H1 (cell line): ENCODE measurements around the gene POU2F1. TPM values are rescaled to one million over a fixed set of nuclear protein-coding genes. Genes with fewer than 3 reads are reported as not detected.

Experiments
- CTCF ChIA-PET: fragments of 300-600 bp; sonication (Branson Sonifier 250); formaldehyde crosslinking; loops from one replicate; lab custom pipeline; 2021; ENCODE audit not compliant: partially characterized antibody; lab: Charles Lee
- POLR2A ChIA-PET: fragments of 300-600 bp; sonication (Branson Sonifier 250); formaldehyde crosslinking; loops from one replicate; lab custom pipeline; 2021; ENCODE audit warnings: inconsistent platforms; ENCODE audit not compliant: partially characterized antibody; lab: Charles Lee
- DNase-seq, 2 experiments: peaks; one replicate each; pipeline versions ENCODE4 v3.0.0 to v3.0.0-alpha.2; 2010 to 2022; ENCODE audit warnings: low spot score in 2 of 2, low read depth in 1 of 2, mixed read lengths in 1 of 2
- FAIRE-seq: peaks from 2 replicates; lab custom pipeline; 2011; peaks lifted over from hg19 to GRCh38; lab: Jason Lieb, UNC
- H2AFZ ChIP-seq: 2 replicates; pipeline ENCODE4 v1.8.1; 2012; ENCODE audit warnings: low read length, inconsistent platforms
- H2AK5ac ChIP-seq: 2 replicates; pipeline ENCODE4 v1.6.1; 2013; ENCODE audit warnings: low read depth, low read length
- H2BK120ac ChIP-seq: replicated peaks from 2 replicates; pipeline ENCODE3; 2013; ENCODE audit warnings: low read depth, low read length, inconsistent platforms
- H2BK12ac ChIP-seq: 2 replicates; pipeline ENCODE4 v1.6.1; 2013; ENCODE audit warnings: low read depth, low read length
- H2BK15ac ChIP-seq: 2 replicates; pipeline ENCODE4 v1.6.1; 2013; ENCODE audit warnings: low read length
- H2BK20ac ChIP-seq: 2 replicates; pipeline ENCODE4 v1.6.1; 2013; ENCODE audit warnings: low read length
- H2BK5ac ChIP-seq: 2 replicates; pipeline ENCODE4 v1.6.1; 2013; ENCODE audit warnings: low read depth, low read length
- H3K14ac ChIP-seq: 2 replicates; pipeline ENCODE4 v1.6.1; 2013; ENCODE audit warnings: inconsistent platforms; ENCODE audit not compliant: insufficient read length
- H3K18ac ChIP-seq: 2 replicates; pipeline ENCODE4 v1.6.1; 2013; ENCODE audit warnings: low read length; ENCODE audit errors: extremely low read depth
- H3K23ac ChIP-seq: 2 replicates; pipeline ENCODE4 v1.6.1; 2013; ENCODE audit warnings: inconsistent platforms; ENCODE audit not compliant: insufficient read length
- H3K23me2 ChIP-seq: 2 replicates; pipeline ENCODE4 v1.6.1; 2013; ENCODE audit warnings: low read depth, low read length
- H3K27ac ChIP-seq: 2 replicates; pipeline ENCODE4 v1.6.1; 2011; ENCODE audit warnings: low read depth, low read length, inconsistent platforms
- H3K27me3 ChIP-seq, 4 experiments: replicated peaks in 1 of 4; 1 replicate in 1 of 4; 2 replicates in 3 of 4; pipeline versions ENCODE4 v1.6.1 to v1.8.1; 2011 to 2013; ENCODE audit warnings: low read length in 3 of 4, mild to moderate bottlenecking in 3 of 4, inconsistent platforms in 2 of 4, mixed read lengths in 2 of 4, moderate library complexity in 1 of 4; ENCODE audit not compliant: control insufficient read depth in 3 of 4, insufficient read depth in 3 of 4; ENCODE audit errors: extremely low read depth in 1 of 4
- H3K36me3 ChIP-seq, 4 experiments: 2 replicates each; pipeline versions ENCODE4 v1.6.1 to v1.8.1; 2011 to 2013; ENCODE audit warnings: mild to moderate bottlenecking in 4 of 4, low read length in 3 of 4, moderate library complexity in 2 of 4, control low read depth in 1 of 4, inconsistent platforms in 1 of 4; ENCODE audit not compliant: insufficient read depth in 4 of 4, control insufficient read depth in 2 of 4
- H3K4ac ChIP-seq: replicated peaks from 2 replicates; pipeline ENCODE3; 2013; ENCODE audit warnings: low read length, low read depth, mixed read lengths, inconsistent platforms; ENCODE audit not compliant: insufficient read length
- H3K4me1 ChIP-seq, 4 experiments: replicated peaks in 1 of 4; 1 replicate in 1 of 4; 2 replicates in 3 of 4; pipeline versions ENCODE4 v1.6.1 to v1.8.1; 2011 to 2013; ENCODE audit warnings: low read length in 3 of 4, inconsistent platforms in 2 of 4, mixed read lengths in 1 of 4; ENCODE audit not compliant: insufficient read depth in 4 of 4, control insufficient read depth in 3 of 4
- H3K4me2 ChIP-seq, 2 experiments: 2 replicates each; pipeline versions ENCODE4 v1.6.1 to v1.8.1; 2011 to 2013; ENCODE audit warnings: low read depth in 2 of 2, low read length in 2 of 2, control low read depth in 1 of 2, inconsistent platforms in 1 of 2, mild to moderate bottlenecking in 1 of 2; ENCODE audit not compliant: insufficient read depth in 1 of 2
- H3K4me3 ChIP-seq, 4 experiments: fragments of 200-600, 300-600 bp in 1 of 4; sonication (generic), shearing (Covaris generic), sonication (Bioruptor Twin) in 1 of 4; 2 replicates each; pipeline versions ENCODE4 v1.5.1 to v1.8.1; 2011 to 2016; ENCODE audit warnings: low read length in 4 of 4, low read depth in 3 of 4, control low read depth in 2 of 4, inconsistent platforms in 2 of 4, mild to moderate bottlenecking in 2 of 4, mixed read lengths in 1 of 4, moderate library complexity in 1 of 4; ENCODE audit not compliant: insufficient read depth in 2 of 4; ENCODE audit errors: extremely low read depth in 1 of 4
- H3K56ac ChIP-seq: replicated peaks from 2 replicates; pipeline ENCODE3; 2013; ENCODE audit warnings: low read depth, mild to moderate bottlenecking, mixed read lengths, low read length, inconsistent platforms; ENCODE audit not compliant: insufficient read length
- H3K79me1 ChIP-seq: 2 replicates; pipeline ENCODE4 v1.6.1; 2013; ENCODE audit warnings: low read depth, low read length, control low read depth
- H3K79me2 ChIP-seq, 2 experiments: 2 replicates each; pipeline versions ENCODE4 v1.6.1 to v1.8.1; 2012 to 2013; ENCODE audit warnings: low read length in 2 of 2, mild to moderate bottlenecking in 2 of 2, inconsistent platforms in 1 of 2; ENCODE audit not compliant: insufficient read depth in 2 of 2, control insufficient read depth in 1 of 2
- H3K9ac ChIP-seq, 4 experiments: replicated peaks in 1 of 4; 1 replicate in 1 of 4; 2 replicates in 3 of 4; pipeline versions ENCODE4 v1.6.1 to v1.8.1; 2011 to 2013; ENCODE audit warnings: low read depth in 3 of 4, low read length in 3 of 4, control low read depth in 2 of 4, mild to moderate bottlenecking in 2 of 4, moderate library complexity in 2 of 4, inconsistent platforms in 1 of 4; ENCODE audit errors: extremely low read depth in 1 of 4
- H3K9me3 ChIP-seq, 2 experiments: 2 replicates each; pipeline versions ENCODE4 v1.6.1 to v1.8.1; 2012 to 2013; ENCODE audit warnings: mild to moderate bottlenecking in 2 of 2, moderate library complexity in 2 of 2, control low read depth in 1 of 2, inconsistent platforms in 1 of 2, low read depth in 1 of 2, low read length in 1 of 2, mixed read lengths in 1 of 2; ENCODE audit not compliant: insufficient read depth in 2 of 2
- H4K20me1 ChIP-seq, 2 experiments: replicated peaks in 1 of 2; 2 replicates each; pipeline versions ENCODE3 to v1.8.1; 2011 to 2013; ENCODE audit warnings: inconsistent platforms in 2 of 2, low read length in 2 of 2, mild to moderate bottlenecking in 1 of 2; ENCODE audit not compliant: insufficient read depth in 2 of 2, control insufficient read depth in 1 of 2
- H4K5ac ChIP-seq: 2 replicates; pipeline ENCODE4 v1.6.1; 2013; ENCODE audit warnings: low read length, low read depth, mixed read lengths, inconsistent platforms; ENCODE audit not compliant: insufficient read length
- H4K8ac ChIP-seq: 2 replicates; pipeline ENCODE4 v1.8.0; 2013; ENCODE audit warnings: mild to moderate bottlenecking, moderate library complexity, low read length, inconsistent platforms; ENCODE audit not compliant: insufficient read depth; ENCODE audit errors: extremely low read depth
- H4K91ac ChIP-seq: replicated peaks from 2 replicates; pipeline ENCODE3; 2013; ENCODE audit warnings: low read length, mixed read lengths, inconsistent platforms; ENCODE audit not compliant: insufficient read length
- BACH1 ChIP-seq: IDR thresholded peaks from 2 replicates; pipeline ENCODE4 v1.6.1; 2012; ENCODE audit warnings: low read length, improper control_type of control experiment
- BRCA1 ChIP-seq: IDR thresholded peaks from 2 replicates; pipeline ENCODE4 v1.6.1; 2012; ENCODE audit warnings: low read depth, low read length, improper control_type of control experiment
- CTBP2 ChIP-seq: IDR thresholded peaks from 2 replicates; pipeline ENCODE4 v1.7.0; 2011; ENCODE audit warnings: borderline replicate concordance, mild to moderate bottlenecking, moderate library complexity, mixed read lengths, low read length; ENCODE audit not compliant: insufficient read depth, insufficient read length
- POU5F1 ChIP-seq: IDR thresholded peaks from 2 replicates; pipeline ENCODE4 v1.6.1; 2011; ENCODE audit warnings: low read depth, mild to moderate bottlenecking, low read length, moderate library complexity
- TAF1 ChIP-seq: IDR thresholded peaks from 2 replicates; pipeline ENCODE4 v1.6.1; 2011; ENCODE audit warnings: mild to moderate bottlenecking, low read depth, low read length
- YY1 ChIP-seq: IDR thresholded peaks from 2 replicates; pipeline ENCODE4 v1.6.1; 2011; ENCODE audit warnings: low read depth, mild to moderate bottlenecking, low read length
- polyA plus RNA-seq, 7 experiments: library from polyadenylated mRNA; depleted of rRNA in 3 of 7; stranded (reverse) in 5 of 7; unstranded in 2 of 7; fragments of >200 nt in 5 of 7; fragments of 200-250 nt in 2 of 7; gene quantifications; 1 replicate in 5 of 7; 2 replicates in 1 of 7; 4 replicates in 1 of 7; pipeline versions ENCODE4 v1.2.1 to v1.2.3, GENCODE V29; 2011 to 2013; ENCODE audit warnings: missing spikeins in 2 of 7, mixed read lengths in 2 of 7
- total RNA-seq: library from RNA; stranded (reverse); fragmentation: NEBNext Ultra II Directional; extraction: Animal tissue kit (Norgen Biotek cat#: 25700); gene quantifications from 2 replicates; pipeline ENCODE4 v1.2.1, GENCODE V29; 2021

POU2F1 gene
- total and polyA plus RNA-seq, 2 of the 8 experiments (the other 6 are each of a cell fraction or from before 2014, with no cell fraction given) = 37.0 to 57.2 TPM

DNA sequence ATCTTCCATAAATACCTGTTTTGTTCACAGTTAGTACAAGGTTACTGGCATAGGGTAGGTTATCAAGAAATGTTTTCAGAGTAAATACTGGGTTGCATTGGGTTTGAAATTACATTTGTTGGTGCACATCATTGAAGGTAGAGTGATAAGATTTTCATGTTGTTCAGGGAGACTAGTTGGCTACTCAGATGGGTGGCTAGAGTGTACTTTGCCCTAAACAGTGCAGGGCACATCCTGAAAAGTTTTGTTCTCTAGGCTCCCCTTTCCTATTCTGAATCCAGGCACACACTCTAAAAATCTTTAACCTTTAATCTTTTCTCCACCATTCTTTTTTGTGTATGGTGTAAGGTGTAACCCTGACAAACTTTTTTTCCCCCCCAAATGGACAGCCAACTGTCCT lies 18.0 kb downstream of the POU2F1 start:
- Histone ChIP-seq H2BK5ac (no peak overlapping the region), H4K20me1 (peaks cover 16 to 18% of the 10 kb centered on the region in 2 experiments), H4K91ac (no peak overlapping the region), H3K79me1 (peaks cover 6% of the 10 kb centered on the region; the same call in 1 of the 2 replicates), H3K79me2 (peaks cover 25 to 96% of the 10 kb centered on the region in 2 experiments), H4K8ac (no peak overlapping the region), H3K4me1 (peaks cover 0 to 2% (median under 1%) of the 10 kb centered on the region in 4 experiments; a peak in 2 of 7 replicates), H2BK20ac (no peak overlapping the region), H3K18ac (no peak overlapping the region), H2AK5ac (no peak overlapping the region), H2BK12ac (no peak overlapping the region), H2AFZ (no peak overlapping the region), H3K4ac (no peak overlapping the region), H3K4me2 (no peak overlapping the region), H3K4me3 (no peak overlapping the region), H3K9me3 (no peaks in the 10 kb centered on the region), H3K56ac (no peak overlapping the region), H4K5ac (no peak overlapping the region), H2BK15ac (no peak overlapping the region), H3K9ac (no peak overlapping the region), H2BK120ac (no peak overlapping the region), H3K27ac (no peak overlapping the region), H3K23ac (no peak overlapping the region), H3K23me2 (no peaks in the 10 kb centered on the region), H3K27me3 (no peaks in the 10 kb centered on the region), H3K14ac (no peak overlapping the region), H3K36me3 (peaks cover 0 to 2% (median 0%) of the 10 kb centered on the region in 4 experiments; a peak in 2 of 8 replicates)
- CTCF ChIA-PET = no interaction called here
- FAIRE-seq (no peak), DNase-seq (no peak)
- TF ChIP-seq YY1 (no peak), TAF1 (no peak), BRCA1 (no peak), BACH1 (no peak), CTBP2 (no peak), POU5F1 (no peak)
- POLR2A ChIA-PET = no interaction called here
